ENCODE data around the gene LSP1. TPM values are rescaled to one million over a fixed set of nuclear protein-coding genes. Genes with fewer than 3 reads are reported as not detected.
A peak's percentile ranks its signal among the peaks of the same experiment; 100 is the strongest.

Gene LSP1
- total and polyA plus RNA-seq, 4 donors, result 5.0 to 7.7 (median 5.7) TPM

GRCh38 chr11:1881442-1882264 lies 28.8 kb downstream of the LSP1 start:
- Histone ChIP-seq H3K9ac (ENCODE audit: low read depth in 1 of 2, low read length in 2 of 2) (no peak overlapping the region), H3K4me3 (ENCODE audit: low read depth in 1 of 3, low read length in 3 of 3) (no peak overlapping the region), H3K4me1 (ENCODE audit: control insufficient read depth in 4 of 4, insufficient read depth in 4 of 4, low read length in 3 of 4) (no peaks in the 10 kb centered on the region), H3K27me3 (ENCODE audit: control insufficient read depth in 4 of 4, insufficient read depth in 4 of 4, low read length in 3 of 4) (no peaks in the 10 kb centered on the region), H3K36me3 (ENCODE audit: control insufficient read depth in 4 of 4, insufficient read depth in 3 of 4, low read depth in 1 of 4, low read length in 3 of 4) (peaks cover 0 to 2% (median 0%) of the 10 kb centered on the region in 4 donors), H3K27ac (ENCODE audit: low read depth in 1 of 2, low read length in 2 of 2) (no peak overlapping the region), H3K9me3 (ENCODE audit: control insufficient read depth in 4 of 4, low read length in 3 of 4) (no peaks in the 10 kb centered on the region)
- 81% methylated on average over 43 of the region's 43 CpGs for WGBS
- TF ChIP-seq REST (IDR thresholded peaks at IDR 0.05) (no peak), HNF4A (conservative IDR thresholded peaks at IDR 0.05) (no peak)
- no peak for DNase-seq (ENCODE audit: low spot score)

- H3K9ac ChIP-seq (ENCODE audit: low read depth in 1 of 2, low read length in 2 of 2), result no peak overlapping the region
- H3K4me3 ChIP-seq (ENCODE audit: low read depth in 1 of 3, low read length in 3 of 3), result no peak overlapping the region
- no peaks in the 10 kb centered on the region for H3K27me3 ChIP-seq (ENCODE audit: control insufficient read depth in 4 of 4, insufficient read depth in 4 of 4, low read length in 3 of 4)
- WGBS, result 36% methylated on average over 23 of the region's 23 CpGs
- no peak for TF ChIP-seq SP1 (IDR thresholded peaks at IDR 0.05)
- TF ChIP-seq CTCF (IDR thresholded peaks at IDR 0.05; ENCODE audit: low read depth, low read length, missing input control), result peak; percentile 90
- TF ChIP-seq RAD21 (IDR thresholded peaks at IDR 0.05), result peak; percentile 88 to 94
- no peak overlapping the region for H3K27ac ChIP-seq (ENCODE audit: low read depth in 1 of 2, low read length in 2 of 2)
- DNase-seq (ENCODE audit: low spot score), result peak; percentile 91
- no peaks in the 10 kb centered on the region for H3K4me1 ChIP-seq (ENCODE audit: control insufficient read depth in 4 of 4, insufficient read depth in 4 of 4, low read length in 3 of 4)
- peaks cover 0 to 2% (median 0%) of the 10 kb centered on the region in 4 donors for H3K36me3 ChIP-seq (ENCODE audit: control insufficient read depth in 4 of 4, insufficient read depth in 3 of 4, low read depth in 1 of 4, low read length in 3 of 4)
- no peaks in the 10 kb centered on the region for H3K9me3 ChIP-seq (ENCODE audit: control insufficient read depth in 4 of 4, low read length in 3 of 4)
Measured at GRCh38 chr11:1882265-1883238, 29.7 kb downstream of the LSP1 start.

All from liver (tissue), 9 donors.